Gastrocnemius medialis (tissue), 4 donors: ENCODE measurements around the gene GALNS. TPM values are rescaled to one million over a fixed set of nuclear protein-coding genes. Genes with fewer than 3 reads are reported as not detected.

ENCODE experiments used
- ATAC-seq, 2 donors: fragments of 150-250 bp; one replicate each; pipeline ENCODE4 v1.9.1; 2016
- DNase-seq, 2 donors: peaks; one replicate each; pipeline ENCODE4 v3.0.0-alpha.2; 2019
- H3K27ac ChIP-seq, 4 donors: fragments of 200-600 bp; sonication (generic); 1 replicate in 1 of 4; 2 replicates in 3 of 4; pipeline ENCODE4 v1.5.1; 2016 to 2018; ENCODE audit warnings: mild to moderate bottlenecking in 2 of 4, moderate library complexity in 1 of 4
- H3K27me3 ChIP-seq, 3 donors: fragments of 200-600 bp; sonication (generic) in 2 of 3; 1 replicate in 1 of 3; 2 replicates in 2 of 3; pipeline versions ENCODE4 v1.5.1 to v1.6.0; 2016 to 2019; ENCODE audit warnings: mild to moderate bottlenecking in 1 of 3, moderate library complexity in 1 of 3
- H3K36me3 ChIP-seq, 2 donors: fragments of 200-600 bp; sonication (generic) in 1 of 2; one replicate each; pipeline ENCODE4 v1.5.1; 2017 to 2018
- H3K4me1 ChIP-seq, 2 donors: fragments of 200-600 bp; sonication (generic) in 1 of 2; one replicate each; pipeline ENCODE4 v1.5.1; 2016 to 2017; ENCODE audit warnings: mild to moderate bottlenecking in 2 of 2
- H3K4me3 ChIP-seq, 4 donors: fragments of 200-600 bp; sonication (generic) in 3 of 4; 1 replicate in 1 of 4; 2 replicates in 3 of 4; pipeline ENCODE4 v1.5.1; 2016 to 2019; ENCODE audit warnings: mild to moderate bottlenecking in 2 of 4
- H3K9me3 ChIP-seq, 3 donors: fragments of 200-600 bp; sonication (generic) in 2 of 3; 1 replicate in 1 of 3; 2 replicates in 2 of 3; pipeline ENCODE4 v1.5.1; 2016 to 2019
- CTCF ChIP-seq, 5 experiments: fragments of 450-650 bp in 3 of 5; fragments of 200-600 bp in 2 of 5; sonication (generic) in 2 of 5; IDR thresholded peaks in 4 of 5; conservative IDR thresholded peaks in 1 of 5; 1 replicate in 4 of 5; 2 replicates in 1 of 5; pipeline ENCODE4 v1.5.1; 2016 to 2019; ENCODE audit warnings: antibody characterized with exemption in 5 of 5, mild to moderate bottlenecking in 3 of 5, moderate library complexity in 3 of 5
- POLR2A ChIP-seq, 2 donors: fragments of 450-650 bp; IDR thresholded peaks; one replicate each; pipeline ENCODE4 v1.6.1; 2017; ENCODE audit warnings: antibody characterized with exemption in 2 of 2, mild to moderate bottlenecking in 2 of 2, moderate library complexity in 2 of 2
- in situ Hi-C, 4 donors: fragments of 200-750 bp; cut with MboI; loops; one replicate each; pipeline versions ENCODE4 v1.15.0 to v1.8.0; 2017; ENCODE audit warnings: low sequenced_read_pairs in 4 of 4
- intact Hi-C: fragments of 100-400 bp; cut with DNase I; formaldehyde crosslinking; loops from one replicate; pipeline ENCODE4 v1.15.1; 2023; ENCODE audit warnings: low total_unique reads
- total RNA-seq, 4 donors: library from RNA; depleted of rRNA; stranded (reverse); fragments of >200 nt; gene quantifications; one replicate each; pipeline versions ENCODE4 v1.1.0 to v1.2.3, GENCODE V29; 2016

The GALNS gene
- total RNA-seq, 4 donors from 2014 or later: 8.8 to 14.7 (median 10.0) TPM

- peaks cover 0 to 15% of the 10 kb centered on the region in 2 donors for H3K36me3 ChIP-seq
- no peak for TF ChIP-seq POLR2A (IDR thresholded peaks at IDR 0.05)
- TF ChIP-seq CTCF (IDR thresholded peaks at IDR 0.05 in 4 of 5, conservative IDR thresholded peaks at IDR 0.05 in 1 of 5): no peak
- intact Hi-C loops: no loop called here
Observed at GRCh38 chr16:88841521-88842307, 15.0 kb downstream of the GALNS start.

GRCh38 chr16:88840600-88841215 lies 16.0 kb downstream of the GALNS start:
- in situ Hi-C loops: no loop called here
- Histone ChIP-seq H3K9me3 (no peaks in the 10 kb centered on the region), H3K27me3 (no peaks in the 10 kb centered on the region), H3K36me3 (peaks cover 0 to 15% of the 10 kb centered on the region in 2 donors), H3K4me3 (no peak overlapping the region), H3K27ac (no peak overlapping the region), H3K4me1 (no peaks in the 10 kb centered on the region)
- no peak for ATAC-seq
- TF ChIP-seq POLR2A (IDR thresholded peaks at IDR 0.05) (no peak), CTCF (IDR thresholded peaks at IDR 0.05 in 4 of 5, conservative IDR thresholded peaks at IDR 0.05 in 1 of 5) (no peak)
- DNase-seq: no peak
- intact Hi-C loops: no loop called here

More at GRCh38 chr16:88841521-88842307, 15.0 kb downstream of the GALNS start:
- in situ Hi-C loops: no loop called here
- H3K27ac ChIP-seq: no peak overlapping the region
- no peak for ATAC-seq
- no peaks in the 10 kb centered on the region for H3K27me3 ChIP-seq
- no peak overlapping the region for H3K4me3 ChIP-seq
- no peak for DNase-seq
- H3K4me1 ChIP-seq: no peaks in the 10 kb centered on the region
- no peaks in the 10 kb centered on the region for H3K9me3 ChIP-seq

GRCh38 chr16:88839745-88840599 lies 16.8 kb downstream of the GALNS start:
- Histone ChIP-seq H3K4me3 (no peak overlapping the region), H3K27ac (no peak overlapping the region), H3K36me3 (peaks cover 0 to 17% of the 10 kb centered on the region in 2 donors), H3K27me3 (no peaks in the 10 kb centered on the region), H3K9me3 (no peaks in the 10 kb centered on the region), H3K4me1 (no peaks in the 10 kb centered on the region)
- ATAC-seq (no peak), DNase-seq (no peak)
- TF ChIP-seq CTCF (IDR thresholded peaks at IDR 0.05 in 4 of 5, conservative IDR thresholded peaks at IDR 0.05 in 1 of 5): no peak
- no peak for TF ChIP-seq POLR2A (IDR thresholded peaks at IDR 0.05)
- in situ Hi-C loops: no loop called here
- intact Hi-C loops: no loop called here

GRCh38 chr16:88839026-88839529 lies 17.7 kb downstream of the GALNS start:
- peaks cover 0 to 19% of the 10 kb centered on the region in 2 donors for H3K36me3 ChIP-seq
- no peaks in the 10 kb centered on the region for H3K9me3 ChIP-seq
- no peak overlapping the region for H3K27ac ChIP-seq
- no peaks in the 10 kb centered on the region for H3K27me3 ChIP-seq
- in situ Hi-C loops: no loop called here
- intact Hi-C loops: no loop called here
- H3K4me1 ChIP-seq: no peaks in the 10 kb centered on the region
- DNase-seq: no peak
- no peak overlapping the region for H3K4me3 ChIP-seq
- no peak for TF ChIP-seq CTCF (IDR thresholded peaks at IDR 0.05 in 4 of 5, conservative IDR thresholded peaks at IDR 0.05 in 1 of 5)
- no peak for TF ChIP-seq POLR2A (IDR thresholded peaks at IDR 0.05)
- ATAC-seq: no peak
